ENCODE data around the gene WRAP53. TPM values are rescaled to one million over a fixed set of nuclear protein-coding genes. Genes with fewer than 3 reads are reported as not detected.

WRAP53 gene
- total RNA-seq, 4 donors from 2014 or later: 3.6 to 8.0 (median 4.8) TPM

GRCh38 chr17:7711051-7711755 is 22.9 kb downstream of the WRAP53 start:
- 69 to 80% methylated on average over 7 of the region's 7 CpGs for WGBS, 2 donors
- TF ChIP-seq POLR2A (IDR thresholded peaks at IDR 0.05): no peak
- TF ChIP-seq CTCF (IDR thresholded peaks at IDR 0.05): no peak
- TF ChIP-seq EP300 (IDR thresholded peaks at IDR 0.05): no peak
- H3K27me3 ChIP-seq: peaks cover 0 to 93% of the 10 kb centered on the region in 2 donors

GRCh38 chr17:7712111-7712771 is 24.0 kb downstream of the WRAP53 start:
- H3K27ac ChIP-seq: no peak overlapping the region
- DNase-seq (ENCODE audit: low spot score in 2 of 2): no peak
- H3K4me1 ChIP-seq: peaks cover 0 to 10% (median 10%) of the 10 kb centered on the region in 4 donors
- peaks cover 0 to 85% of the 10 kb centered on the region in 2 donors for H3K27me3 ChIP-seq
- no peak for TF ChIP-seq POLR2A (IDR thresholded peaks at IDR 0.05)
- TF ChIP-seq EP300 (IDR thresholded peaks at IDR 0.05): no peak
- TF ChIP-seq CTCF (IDR thresholded peaks at IDR 0.05): no peak
- H3K4me3 ChIP-seq: no peak overlapping the region
- no peaks in the 10 kb centered on the region for H3K36me3 ChIP-seq
- H3K9me3 ChIP-seq: no peaks in the 10 kb centered on the region
- 6 to 9% methylated on average over 16 to 19 of the region's 19 CpGs for WGBS, 2 donors

More at GRCh38 chr17:7711051-7711755, 22.9 kb downstream of the WRAP53 start:
- DNase-seq (ENCODE audit: low spot score in 2 of 2): no peak
- H3K4me3 ChIP-seq: no peak overlapping the region
- H3K27ac ChIP-seq: no peak overlapping the region
- H3K36me3 ChIP-seq: no peaks in the 10 kb centered on the region
- H3K9me3 ChIP-seq: no peaks in the 10 kb centered on the region
- peaks cover 0 to 2% (median under 1%) of the 10 kb centered on the region in 4 donors for H3K4me1 ChIP-seq

DNA sequence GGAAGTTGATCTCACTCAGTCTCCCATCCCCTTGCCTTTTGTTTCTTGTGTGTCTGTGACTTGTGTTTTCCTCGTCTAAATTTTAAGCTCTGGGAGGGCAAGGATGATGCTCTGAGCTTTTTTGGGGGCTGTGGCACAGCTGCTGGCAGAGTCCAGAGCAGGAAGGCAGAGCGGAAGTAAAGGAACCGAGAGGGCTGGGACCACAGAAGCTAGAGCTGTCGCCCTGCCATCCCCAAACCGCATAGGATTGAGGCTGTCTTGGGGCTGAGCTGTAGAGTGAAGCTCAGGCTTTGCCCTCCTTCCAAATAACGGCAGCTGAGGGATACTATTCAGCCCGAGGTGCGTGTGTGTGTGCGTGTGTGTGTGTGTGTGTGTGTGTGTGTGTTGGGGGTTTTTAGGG is 25.5 kb downstream of the WRAP53 start:
- DNase-seq (ENCODE audit: low spot score in 2 of 2): no peak
- Histone ChIP-seq H3K27ac (no peak overlapping the region), H3K9me3 (no peaks in the 10 kb centered on the region), H3K4me1 (peaks cover 0 to 20% (median 18%) of the 10 kb centered on the region in 4 donors), H3K36me3 (no peaks in the 10 kb centered on the region), H3K27me3 (peaks cover 0 to 70% of the 10 kb centered on the region in 2 donors), H3K4me3 (no peak overlapping the region)
- TF ChIP-seq POLR2A (IDR thresholded peaks at IDR 0.05) (no peak), EP300 (IDR thresholded peaks at IDR 0.05) (no peak), CTCF (IDR thresholded peaks at IDR 0.05) (no peak)
- WGBS, 2 donors: 20 to 21% methylated on average over 9 of the region's 9 CpGs

GRCh38 chr17:7714721-7715594 is 26.7 kb downstream of the WRAP53 start:
- H3K36me3 ChIP-seq: no peaks in the 10 kb centered on the region
- no peaks in the 10 kb centered on the region for H3K9me3 ChIP-seq
- DNase-seq (ENCODE audit: low spot score in 2 of 2): no peak
- TF ChIP-seq CTCF (IDR thresholded peaks at IDR 0.05): no peak
- H3K4me1 ChIP-seq: peaks cover 0 to 20% (median 18%) of the 10 kb centered on the region in 4 donors
- WGBS, 2 donors: 69 to 70% methylated on average over 10 of the region's 10 CpGs
- H3K4me3 ChIP-seq: no peak overlapping the region
- H3K27me3 ChIP-seq: peaks cover 0 to 70% of the 10 kb centered on the region in 2 donors
- H3K27ac ChIP-seq: no peak overlapping the region
